HG03064 (cell line): ENCODE results near the gene ADAM15.

Experiments
- ATAC-seq: cut with Tn5 transposase; IDR thresholded peaks from one replicate; pipeline ENCODE4 v1.9.1; 2021; ENCODE audit warnings: low read depth; ENCODE audit not compliant: unreplicated experiment

The ADAM15 gene

GRCh38 chr1:155050560-155051341, at the start of gene ADAM15:
ADAM15 (plus strand) TSS chr1:155051316; CDS start chr1:155051387, 71 bp downstream.
- peak; percentile 56 for ATAC-seq

- no peak for ATAC-seq
Measured at GRCh38 chr1:155001425-155001674, 49.8 kb upstream of the ADAM15 start.

- ATAC-seq = peak; percentile 36
Measured at GRCh38 chr1:155001675-155002463, 49.2 kb upstream of the ADAM15 start.

GRCh38 chr1:155002464-155003226, 48.5 kb upstream of the ADAM15 start, which contains the start of gene ZBTB7B:
ZBTB7B (plus strand) TSS chr1:155002802; CDS start chr1:155014661, 11,859 bp downstream.
- ATAC-seq = no peak

GRCh38 chr1:155003227-155003765, 47.8 kb upstream of the ADAM15 start:
- no peak for ATAC-seq

- no peak for ATAC-seq
Measured at GRCh38 chr1:155003766-155004351, 47.3 kb upstream of the ADAM15 start.

- no peak for ATAC-seq
Measured at GRCh38 chr1:155004352-155005075, 46.6 kb upstream of the ADAM15 start.

GRCh38 chr1:155005076-155006011, 45.8 kb upstream of the ADAM15 start:
- no peak for ATAC-seq

- no peak for ATAC-seq
Measured at GRCh38 chr1:155006601-155007101, 44.5 kb upstream of the ADAM15 start.

GRCh38 chr1:155007251-155007828, 43.8 kb upstream of the ADAM15 start:
- ATAC-seq = no peak

GRCh38 chr1:155008015-155008941, 42.8 kb upstream of the ADAM15 start:
- no peak for ATAC-seq

GRCh38 chr1:155009221-155009711, 41.9 kb upstream of the ADAM15 start:
- ATAC-seq = no peak

GRCh38 chr1:155009742-155010141, 41.4 kb upstream of the ADAM15 start:
- no peak for ATAC-seq

- ATAC-seq = no peak
Measured at GRCh38 chr1:155010211-155010918, 40.8 kb upstream of the ADAM15 start.

GRCh38 chr1:155011004-155011416, 40.1 kb upstream of the ADAM15 start:
- no peak for ATAC-seq

GRCh38 chr1:155011437-155012025, 39.6 kb upstream of the ADAM15 start:
- ATAC-seq = no peak
